Lower leg skin (tissue), 3 donors: Measurements from ENCODE around the gene EDA.

Experiments
- CTCF ChIP-seq, 3 donors: fragments of 450-650 bp; IDR thresholded peaks; one replicate each; pipeline ENCODE4 v1.5.1; 2016; ENCODE audit warnings: antibody characterized with exemption in 3 of 3, mild to moderate bottlenecking in 3 of 3, moderate library complexity in 2 of 3
- POLR2A ChIP-seq, 2 donors: fragments of 450-650 bp; IDR thresholded peaks; one replicate each; pipeline ENCODE4 v1.6.1; 2016 to 2017; ENCODE audit warnings: antibody characterized with exemption in 2 of 2, mild to moderate bottlenecking in 1 of 2, moderate library complexity in 1 of 2

DNA sequence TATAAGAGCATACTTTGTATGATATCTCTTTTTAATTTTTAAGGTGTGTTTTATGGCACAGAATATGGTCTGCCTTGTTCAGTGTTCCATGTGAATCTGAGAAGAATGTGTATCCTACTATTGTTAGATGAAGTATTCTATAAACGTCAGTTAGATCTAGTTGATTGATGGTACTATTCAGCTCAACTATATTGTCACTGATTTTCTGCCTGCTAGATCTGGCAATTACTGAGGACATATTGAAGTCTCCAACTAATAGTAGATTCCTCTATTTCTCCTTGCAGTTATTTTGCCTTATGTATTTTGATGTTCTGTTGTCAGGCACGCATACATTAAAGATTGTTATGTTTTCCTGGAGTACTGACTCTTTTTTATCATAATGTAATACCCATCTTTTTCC is 394.1 kb downstream of the EDA start:
- TF ChIP-seq CTCF (IDR thresholded peaks at IDR 0.05) = no peak
- TF ChIP-seq POLR2A (IDR thresholded peaks at IDR 0.05) = no peak
